Measurements from ENCODE around the gene MUC4.
"Not testable (repeated sequence)": the region's sequence is repeated elsewhere in the genome, so short reads cannot be mapped to it uniquely, and the experiment has no call there.

The MUC4 gene

GRCh38 chr3:195753581-195753980 is 58.1 kb downstream of the MUC4 start:
- H3K4me1 Mint-ChIP-seq, result peaks cover 8% of the 10 kb centered on the region
- H3K27ac Mint-ChIP-seq, result no peak overlapping the region
- H3K36me3 Mint-ChIP-seq, result no peaks in the 10 kb centered on the region
- peaks cover 4% of the 10 kb centered on the region for H3K27me3 Mint-ChIP-seq
- H3K4me3 Mint-ChIP-seq, result no peak overlapping the region
- no peaks in the 10 kb centered on the region for H3K9me3 Mint-ChIP-seq

DNA sequence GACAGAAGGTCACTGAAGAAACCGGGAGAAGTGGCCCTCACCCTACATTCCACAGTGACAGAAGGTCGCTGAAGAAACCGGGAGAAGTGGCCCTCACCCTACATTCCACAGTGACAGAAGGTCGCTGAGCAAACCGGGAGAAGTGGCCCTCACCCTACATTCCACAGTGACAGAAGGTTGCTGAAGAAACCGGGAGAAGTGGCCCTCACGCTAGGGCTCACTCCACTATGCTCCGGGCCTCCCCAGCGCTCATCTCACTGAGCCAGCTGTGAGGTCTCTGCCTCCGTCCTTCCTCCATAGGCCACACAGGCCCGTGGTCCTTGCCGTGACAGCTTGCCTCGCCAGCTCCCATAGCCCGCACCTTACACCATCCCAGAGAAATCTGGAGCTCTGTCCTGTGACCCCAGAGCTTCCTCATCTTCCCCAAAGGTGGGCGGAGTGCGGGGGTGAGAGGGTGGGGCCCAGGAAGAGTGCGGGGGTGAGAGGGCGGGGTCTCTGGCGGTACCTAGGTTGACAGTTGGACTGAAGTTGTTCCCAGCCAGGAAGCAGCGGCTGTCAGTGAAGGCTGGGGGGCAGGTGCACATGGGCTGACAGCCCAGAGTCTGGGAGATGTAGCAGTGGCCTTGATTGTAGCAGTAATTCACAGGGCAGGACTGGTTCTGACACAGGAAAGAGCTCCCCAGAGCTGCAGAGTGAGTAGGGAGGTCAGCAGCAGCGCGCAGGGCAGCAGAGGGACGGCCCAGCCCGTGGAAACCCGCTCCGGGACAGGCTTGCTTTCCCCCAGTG is 59.0 kb downstream of the MUC4 start:
- Mint-ChIP-seq H3K27ac (no peak overlapping the region), H3K27me3 (peaks cover 2% of the 10 kb centered on the region), H3K9me3 (no peaks in the 10 kb centered on the region), H3K4me1 (peaks cover 15% of the 10 kb centered on the region), H3K36me3 (no peaks in the 10 kb centered on the region), H3K4me3 (no peak overlapping the region)

DNA sequence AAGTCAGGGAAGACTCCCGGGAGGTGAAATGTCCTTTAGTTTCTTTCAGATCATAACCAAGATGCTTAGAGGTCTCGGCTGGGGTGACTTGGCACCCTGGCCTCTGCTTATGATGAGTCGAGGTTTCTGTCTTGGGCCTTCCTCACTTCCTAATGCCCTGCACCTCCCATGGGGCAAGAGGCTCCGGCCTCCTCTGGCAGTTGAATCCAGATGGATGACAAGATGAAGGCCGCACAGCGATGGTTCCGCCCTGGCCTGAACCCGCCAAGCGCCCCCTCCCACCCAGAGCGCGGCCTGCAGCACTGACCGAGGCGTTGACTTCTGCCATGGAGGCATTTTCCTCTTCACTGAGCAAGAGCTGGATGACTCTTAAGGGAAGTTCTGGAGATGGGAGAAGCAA is 59.7 kb downstream of the MUC4 start:
- H3K36me3 Mint-ChIP-seq, result no peaks in the 10 kb centered on the region
- H3K9me3 Mint-ChIP-seq, result no peaks in the 10 kb centered on the region
- H3K27ac Mint-ChIP-seq, result no peak overlapping the region
- H3K27me3 Mint-ChIP-seq, result no peaks in the 10 kb centered on the region
- peaks cover 17% of the 10 kb centered on the region for H3K4me1 Mint-ChIP-seq
- H3K4me3 Mint-ChIP-seq, result no peak overlapping the region

DNA sequence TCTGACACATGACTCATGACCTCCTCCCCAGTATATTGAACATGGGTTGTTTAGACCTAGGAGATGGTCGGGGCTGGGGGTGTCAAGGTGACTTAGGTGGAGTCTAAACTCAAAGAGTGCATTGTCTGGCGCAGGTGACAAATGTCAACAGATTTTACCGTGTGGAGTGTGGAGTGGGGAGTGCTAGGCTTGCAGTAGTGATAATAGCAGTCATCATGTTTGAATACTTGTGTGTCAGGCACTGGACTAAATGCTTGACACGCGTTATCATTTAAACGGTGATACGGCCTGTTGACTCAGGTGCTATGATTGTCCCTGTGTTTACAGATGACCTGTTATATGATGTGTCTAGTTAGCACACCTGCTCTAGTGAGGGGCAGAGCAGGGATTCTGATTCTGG is 60.2 kb downstream of the MUC4 start:
- Mint-ChIP-seq H3K27ac (no peak overlapping the region), H3K4me3 (no peak overlapping the region), H3K27me3 (no peaks in the 10 kb centered on the region), H3K4me1 (peaks cover 17% of the 10 kb centered on the region), H3K9me3 (no peaks in the 10 kb centered on the region), H3K36me3 (no peaks in the 10 kb centered on the region)

- peaks cover 17% of the 10 kb centered on the region for H3K4me1 Mint-ChIP-seq
- no peaks in the 10 kb centered on the region for H3K9me3 Mint-ChIP-seq
- H3K27ac Mint-ChIP-seq, result no peak overlapping the region
- H3K27me3 Mint-ChIP-seq, result no peaks in the 10 kb centered on the region
- no peaks in the 10 kb centered on the region for H3K36me3 Mint-ChIP-seq
- no peak overlapping the region for H3K4me3 Mint-ChIP-seq
Observed at GRCh38 chr3:195750797-195751520, 60.8 kb downstream of the MUC4 start.

- H3K36me3 Mint-ChIP-seq, H3K9me3 Mint-ChIP-seq, H3K27ac Mint-ChIP-seq, H3K27me3 Mint-ChIP-seq, H3K4me3 Mint-ChIP-seq: not testable (repeated sequence)
- H3K4me1 Mint-ChIP-seq, result peaks cover 17% of the 10 kb centered on the region
Observed at GRCh38 chr3:195749101-195749500, 62.6 kb downstream of the MUC4 start.

GRCh38 chr3:195748661-195749060 is 63.1 kb downstream of the MUC4 start:
- Mint-ChIP-seq H3K27me3 (no peaks in the 10 kb centered on the region), H3K4me1 (peaks cover 17% of the 10 kb centered on the region), H3K4me3 (no peak overlapping the region), H3K9me3 (no peaks in the 10 kb centered on the region), H3K27ac (no peak overlapping the region), H3K36me3 (no peaks in the 10 kb centered on the region)

DNA sequence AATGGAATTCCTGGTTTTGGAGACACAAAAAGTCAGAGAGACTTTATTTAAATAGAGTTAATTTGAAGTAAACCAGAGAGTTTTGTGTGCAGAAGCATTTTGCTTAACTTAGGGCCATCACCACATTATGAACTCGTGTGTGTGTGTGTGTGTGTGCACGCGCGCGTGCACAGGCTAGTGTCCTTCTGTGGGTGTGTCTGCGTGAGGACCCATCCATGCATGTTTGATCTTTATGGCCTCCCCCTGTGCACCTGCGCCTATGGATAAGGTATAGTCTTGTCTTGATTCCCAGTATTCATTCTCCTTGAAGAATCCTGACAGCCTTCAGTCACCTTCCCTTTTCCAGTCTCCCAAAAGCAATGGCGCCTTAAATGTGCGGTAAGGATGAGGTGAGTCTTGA is 65.0 kb downstream of the MUC4 start:
- no peaks in the 10 kb centered on the region for H3K27me3 Mint-ChIP-seq
- no peak overlapping the region for H3K27ac Mint-ChIP-seq
- no peaks in the 10 kb centered on the region for H3K9me3 Mint-ChIP-seq
- no peaks in the 10 kb centered on the region for H3K36me3 Mint-ChIP-seq
- H3K4me3 Mint-ChIP-seq, result no peak overlapping the region
- H3K4me1 Mint-ChIP-seq, result peaks cover 17% of the 10 kb centered on the region

- Mint-ChIP-seq H3K36me3 (no peaks in the 10 kb centered on the region), H3K4me1 (peaks cover 17% of the 10 kb centered on the region), H3K9me3 (no peaks in the 10 kb centered on the region), H3K27ac (no peak overlapping the region), H3K27me3 (no peaks in the 10 kb centered on the region), H3K4me3 (no peak overlapping the region)
Observed at GRCh38 chr3:195746346-195746745, 65.4 kb downstream of the MUC4 start.

- no peaks in the 10 kb centered on the region for H3K27me3 Mint-ChIP-seq
- no peak overlapping the region for H3K4me3 Mint-ChIP-seq
- no peak overlapping the region for H3K27ac Mint-ChIP-seq
- H3K4me1 Mint-ChIP-seq, result peaks cover 17% of the 10 kb centered on the region
- no peaks in the 10 kb centered on the region for H3K36me3 Mint-ChIP-seq
- no peaks in the 10 kb centered on the region for H3K9me3 Mint-ChIP-seq
Observed at GRCh38 chr3:195744437-195744836, 67.3 kb downstream of the MUC4 start.

DNA sequence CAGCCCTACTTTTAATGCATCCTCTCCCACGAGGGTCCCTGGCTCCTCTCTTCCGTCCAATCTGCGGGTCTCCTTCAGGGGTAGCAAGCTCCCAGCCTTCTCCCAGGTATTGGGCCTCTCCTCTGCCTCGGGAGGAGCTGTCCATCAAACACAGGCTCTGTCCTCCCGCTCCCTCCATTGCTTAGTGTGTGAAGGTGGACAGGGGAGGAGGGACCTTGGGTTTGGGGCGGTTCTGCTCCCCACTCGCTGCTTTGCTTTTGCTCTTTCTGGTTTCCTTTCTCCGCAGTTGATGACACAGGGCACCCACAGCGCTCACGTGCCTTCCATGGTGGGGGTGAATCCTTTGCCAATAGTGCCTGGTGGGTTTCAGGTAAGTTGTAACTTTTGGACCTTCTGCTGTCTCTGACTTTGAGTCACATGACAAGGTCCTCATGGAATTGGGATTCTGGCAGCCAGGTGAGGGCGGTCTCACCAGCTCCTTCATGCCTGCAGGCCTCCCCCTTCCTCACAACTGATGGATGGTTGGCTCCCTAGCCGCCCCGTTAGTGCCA is 72.1 kb downstream of the MUC4 start:
- Mint-ChIP-seq H3K4me1 (no peaks in the 10 kb centered on the region), H3K27me3 (no peaks in the 10 kb centered on the region), H3K4me3 (no peak overlapping the region), H3K27ac (no peak overlapping the region), H3K36me3 (peaks cover 8% of the 10 kb centered on the region), H3K9me3 (no peaks in the 10 kb centered on the region)

DNA sequence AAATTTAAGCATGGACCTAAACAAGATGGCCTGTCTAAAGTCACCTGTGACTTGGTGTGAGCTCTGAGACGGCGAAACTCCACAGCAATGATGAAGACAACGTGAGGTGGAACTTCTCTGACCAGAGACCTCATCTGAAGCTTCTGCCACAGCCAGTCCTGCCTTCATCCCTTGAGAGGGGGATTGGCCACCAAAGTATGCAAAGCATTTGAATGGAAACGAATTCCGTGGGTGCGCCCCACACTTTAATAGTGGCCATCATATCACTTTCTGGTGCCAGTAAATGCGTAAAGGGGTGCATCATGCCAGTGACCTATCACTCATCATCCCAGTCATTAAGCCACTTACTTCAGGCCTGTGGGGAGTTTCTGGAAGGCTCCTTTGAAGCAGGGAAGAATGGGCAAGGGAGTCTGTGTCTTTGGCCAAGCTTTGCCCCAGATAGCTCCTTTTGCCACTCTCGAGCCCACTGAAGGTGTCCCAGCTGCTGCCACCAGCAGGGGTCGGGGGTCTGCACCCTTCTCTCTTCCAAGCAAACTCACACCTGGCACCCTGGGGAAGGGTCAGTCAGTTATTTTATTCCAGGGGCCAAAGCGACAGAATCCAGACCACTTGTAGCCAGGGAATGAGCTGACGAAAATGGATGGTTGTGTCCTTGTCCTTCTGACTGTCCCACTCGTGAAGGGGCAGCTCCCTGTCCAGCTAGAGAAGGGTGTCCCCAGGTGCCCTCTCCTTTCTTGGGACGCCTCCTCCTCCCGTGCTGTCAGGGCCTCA is 73.3 kb downstream of the MUC4 start:
- no peak overlapping the region for H3K4me3 Mint-ChIP-seq
- H3K4me1 Mint-ChIP-seq, result no peaks in the 10 kb centered on the region
- no peak overlapping the region for H3K27ac Mint-ChIP-seq
- H3K36me3 Mint-ChIP-seq, result peaks cover 8% of the 10 kb centered on the region
- H3K9me3 Mint-ChIP-seq, result no peaks in the 10 kb centered on the region
- no peaks in the 10 kb centered on the region for H3K27me3 Mint-ChIP-seq

DNA sequence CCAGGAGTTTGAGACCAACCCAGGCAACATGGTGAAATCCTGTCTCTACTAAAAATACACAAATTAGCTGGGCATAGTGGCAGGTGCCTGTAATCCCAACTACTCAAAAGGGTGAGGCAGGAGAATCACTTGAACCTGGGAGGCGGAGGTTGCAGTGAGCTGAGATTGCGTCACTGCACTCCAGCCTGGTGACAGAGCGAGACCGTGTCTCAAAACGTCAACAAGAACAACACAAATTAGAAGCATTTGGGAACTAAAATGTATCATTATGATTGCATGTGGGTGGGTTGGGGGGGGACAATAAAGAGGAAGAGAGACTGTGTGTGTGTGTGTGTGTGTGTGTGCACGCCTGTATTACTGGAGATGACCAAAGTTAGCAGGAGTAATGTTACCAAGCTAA is 73.9 kb downstream of the MUC4 start:
- H3K27ac Mint-ChIP-seq, H3K4me3 Mint-ChIP-seq, H3K36me3 Mint-ChIP-seq, H3K9me3 Mint-ChIP-seq, H3K4me1 Mint-ChIP-seq, H3K27me3 Mint-ChIP-seq: not testable (repeated sequence)

DNA sequence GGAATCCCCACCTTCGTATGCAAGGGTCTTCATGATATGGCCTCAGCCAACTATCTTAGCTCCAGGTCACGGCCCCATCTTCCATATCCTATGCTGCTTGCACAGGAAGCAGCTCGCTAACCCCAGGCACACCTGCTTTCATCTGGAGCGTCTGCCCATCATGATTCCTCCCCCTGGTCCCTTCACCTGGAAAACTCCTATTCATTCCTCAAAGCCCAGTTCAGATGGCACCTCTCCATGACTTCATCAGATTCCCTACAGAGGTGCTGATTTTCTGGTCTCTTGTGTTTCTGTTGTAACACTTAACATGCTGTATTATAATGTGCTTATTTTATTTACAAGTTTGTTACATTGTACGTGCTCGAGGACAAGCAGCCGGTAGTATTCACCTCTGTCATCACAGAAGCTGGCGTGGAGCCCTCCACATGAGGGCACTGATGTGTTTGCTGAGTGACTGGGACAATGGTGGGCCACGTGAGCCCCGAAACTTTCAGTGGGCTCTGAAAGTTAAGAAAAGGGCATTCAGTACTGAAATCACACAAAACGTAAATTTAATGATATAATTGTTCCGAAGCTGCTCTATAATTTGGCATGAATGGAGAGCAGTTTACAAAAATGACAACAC is 74.8 kb downstream of the MUC4 start:
- H3K27ac Mint-ChIP-seq, result peak overlapping the region; percentile 10
- H3K4me3 Mint-ChIP-seq, result no peak overlapping the region
- H3K27me3 Mint-ChIP-seq, result no peaks in the 10 kb centered on the region
- peaks cover 8% of the 10 kb centered on the region for H3K36me3 Mint-ChIP-seq
- no peaks in the 10 kb centered on the region for H3K9me3 Mint-ChIP-seq
- H3K4me1 Mint-ChIP-seq, result no peaks in the 10 kb centered on the region

DNA sequence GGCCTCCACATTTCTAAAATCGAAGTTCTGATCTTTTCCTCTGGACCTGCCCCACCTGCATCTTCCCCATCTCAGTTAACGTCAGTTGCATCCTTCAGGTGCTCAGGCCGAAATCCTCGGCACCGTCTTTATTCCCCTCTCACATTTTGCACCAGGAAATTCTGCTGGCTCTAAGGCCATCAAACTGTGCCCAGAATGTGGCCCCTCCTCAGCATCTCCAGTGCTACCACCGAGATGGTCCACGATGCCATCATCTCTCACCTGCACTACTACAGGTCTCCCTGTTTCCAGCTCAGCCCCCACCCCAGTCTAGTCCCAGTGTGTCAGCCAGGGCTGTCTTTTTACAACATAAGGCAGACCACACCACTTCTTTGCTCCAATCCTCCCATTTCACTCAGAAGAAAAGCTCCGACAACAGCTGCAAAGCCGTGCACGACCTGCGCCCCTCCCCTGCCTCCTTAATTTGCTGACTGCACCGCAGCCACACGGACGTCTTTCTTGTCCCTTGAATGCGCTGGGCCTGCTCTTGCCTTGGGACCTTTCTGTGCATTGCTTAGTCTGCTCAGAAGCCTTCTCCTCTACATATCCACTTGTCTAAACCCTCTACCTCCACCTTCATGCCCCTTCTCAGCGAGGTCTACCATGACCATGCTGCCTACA is 76.6 kb downstream of the MUC4 start:
- H3K27me3 Mint-ChIP-seq, result no peaks in the 10 kb centered on the region
- peaks cover 12% of the 10 kb centered on the region for H3K36me3 Mint-ChIP-seq
- H3K27ac Mint-ChIP-seq, result no peak overlapping the region
- no peaks in the 10 kb centered on the region for H3K9me3 Mint-ChIP-seq
- no peak overlapping the region for H3K4me3 Mint-ChIP-seq
- H3K4me1 Mint-ChIP-seq, result no peaks in the 10 kb centered on the region

All from activated naive CD4-positive, alpha-beta T cell treated with anti-CD3 and anti-CD28 coated beads, Interleukin-2, amount 50 U/mL, for 24 hours (primary cell).